HEK293 (cell line): ENCODE measurements around the gene PASK.
"Not testable (repeated sequence)": the region's sequence is repeated elsewhere in the genome, so short reads cannot be mapped to it uniquely, and the experiment has no call there.

Experiments used
- CTCF ChIA-PET: fragments of 350-600 bp; formaldehyde crosslinking; extraction: SDS; loops from one replicate; lab custom pipeline; 2021; ENCODE audit warnings: antibody characterized with exemption; lab: Yijun Ruan, JAX
- POLR2A ChIA-PET: fragments of 300-600 bp; formaldehyde crosslinking; extraction: SDS; loops from one replicate; lab custom pipeline; 2020; ENCODE audit warnings: antibody characterized with exemption, inconsistent platforms; lab: Yijun Ruan, JAX
- H3K27ac ChIP-seq: fragments of 200-500 bp; sonication (Bioruptor generic); 2 replicates; pipeline ENCODE4 v1.5.1; 2014; ENCODE audit warnings: low read depth, low read length, control low read depth, inconsistent platforms; ENCODE audit errors: extremely low read depth
- H3K36me3 ChIP-seq, 2 experiments: fragments of 200-500 bp in 1 of 2; sonication (Bioruptor generic) in 1 of 2; 1 replicate in 1 of 2; 2 replicates in 1 of 2; pipeline ENCODE4 v1.5.1; 2014 to 2017; ENCODE audit warnings: inconsistent platforms in 2 of 2, low read length in 2 of 2; ENCODE audit not compliant: control insufficient read depth in 2 of 2, insufficient read depth in 1 of 2
- H3K4me1 ChIP-seq: fragments of 200-500 bp; sonication (Bioruptor generic); 2 replicates; pipeline ENCODE4 v1.5.1; 2014; ENCODE audit warnings: mild to moderate bottlenecking, low read length, inconsistent platforms; ENCODE audit not compliant: control insufficient read depth, insufficient read depth
- H3K4me3 ChIP-seq: 2 replicates; pipeline ENCODE4 v1.5.1; 2011; ENCODE audit warnings: low read depth, mild to moderate bottlenecking, control low read depth, low read length, moderate library complexity
- H3K9me3 ChIP-seq: fragments of 200-500 bp; sonication (Bioruptor generic); 2 replicates; pipeline ENCODE4 v1.5.1; 2014; ENCODE audit warnings: low read depth, low read length, inconsistent platforms; ENCODE audit not compliant: control insufficient read depth, insufficient read depth
- GFI1B ChIP-seq: fragments of 450-650 bp; formaldehyde crosslinking; IDR thresholded peaks from 2 replicates; pipeline ENCODE4 v1.5.1; 2016; ENCODE audit warnings: missing biosample characterization, missing genetic modification characterization
- TCF7L2 ChIP-seq: IDR thresholded peaks from 2 replicates; pipeline ENCODE4 v1.6.1; 2011; ENCODE audit warnings: low read depth, mild to moderate bottlenecking, inconsistent platforms, low read length, moderate library complexity, borderline replicate concordance
- TRIM28 ChIP-seq: IDR thresholded peaks from 2 replicates; pipeline ENCODE4 v1.6.1; 2011; ENCODE audit warnings: low read length, control low read depth, borderline replicate concordance
- ZBTB48 ChIP-seq: fragments of 450-650 bp; formaldehyde crosslinking; IDR thresholded peaks from 2 replicates; pipeline ENCODE4 v1.5.1; 2016; ENCODE audit warnings: missing biosample characterization, missing genetic modification characterization
- ZBTB7A ChIP-seq: fragments of 450-650 bp; formaldehyde crosslinking; IDR thresholded peaks from 2 replicates; pipeline ENCODE4 v1.5.1; 2016; ENCODE audit warnings: low read depth, missing biosample characterization, missing genetic modification characterization
- ZIC2 ChIP-seq: fragments of 450-650 bp; formaldehyde crosslinking; IDR thresholded peaks from 2 replicates; pipeline ENCODE4 v1.5.1; 2016; ENCODE audit warnings: missing biosample characterization, missing genetic modification characterization
- ZNF146 ChIP-seq: fragments of 450-650 bp; formaldehyde crosslinking; IDR thresholded peaks from 2 replicates; pipeline ENCODE4 v1.5.1; 2016; ENCODE audit warnings: missing biosample characterization, missing genetic modification characterization
- ZNF16 ChIP-seq: fragments of 450-650 bp; formaldehyde crosslinking; IDR thresholded peaks from 2 replicates; pipeline ENCODE4 v1.5.1; 2016; ENCODE audit warnings: low read depth, missing biosample characterization, missing genetic modification characterization
- ZNF169 ChIP-seq: fragments of 450-650 bp; formaldehyde crosslinking; IDR thresholded peaks from 2 replicates; pipeline ENCODE4 v1.5.1; 2016; ENCODE audit warnings: missing biosample characterization, missing genetic modification characterization
- ZNF280C ChIP-seq: fragments of 450-650 bp; formaldehyde crosslinking; IDR thresholded peaks from 2 replicates; pipeline ENCODE4 v1.5.1; 2016; ENCODE audit warnings: missing biosample characterization, missing genetic modification characterization
- ZNF366 ChIP-seq: fragments of 450-650 bp; formaldehyde crosslinking; conservative IDR thresholded peaks from 2 replicates; pipeline ENCODE4 v1.5.1; 2016; ENCODE audit warnings: missing biosample characterization, missing genetic modification characterization
- ZNF416 ChIP-seq: fragments of 450-650 bp; formaldehyde crosslinking; IDR thresholded peaks from 2 replicates; pipeline ENCODE4 v1.5.1; 2016; ENCODE audit warnings: missing biosample characterization, missing genetic modification characterization
- ZNF473 ChIP-seq: fragments of 450-650 bp; formaldehyde crosslinking; IDR thresholded peaks from 2 replicates; pipeline ENCODE4 v1.5.1; 2017; ENCODE audit warnings: missing biosample characterization, missing genetic modification characterization
- ZNF501 ChIP-seq: fragments of 450-650 bp; formaldehyde crosslinking; IDR thresholded peaks from 2 replicates; pipeline ENCODE4 v1.5.1; 2016; ENCODE audit warnings: missing biosample characterization, missing genetic modification characterization
- ZNF514 ChIP-seq: fragments of 450-650 bp; formaldehyde crosslinking; IDR thresholded peaks from 2 replicates; pipeline ENCODE4 v1.5.1; 2016; ENCODE audit warnings: missing biosample characterization, missing genetic modification characterization
- ZNF558 ChIP-seq: fragments of 450-650 bp; formaldehyde crosslinking; IDR thresholded peaks from 2 replicates; pipeline ENCODE4 v1.5.1; 2016; ENCODE audit warnings: missing biosample characterization, missing genetic modification characterization
- ZNF621 ChIP-seq: fragments of 450-650 bp; formaldehyde crosslinking; IDR thresholded peaks from 2 replicates; pipeline ENCODE4 v1.5.1; 2017; ENCODE audit warnings: missing biosample characterization, missing genetic modification characterization
- ZNF660 ChIP-seq: fragments of 450-650 bp; IDR thresholded peaks from 2 replicates; pipeline ENCODE4 v1.5.1; 2018; ENCODE audit warnings: missing biosample characterization, mild to moderate bottlenecking, missing genetic modification characterization
- ZNF747 ChIP-seq: fragments of 450-650 bp; formaldehyde crosslinking; IDR thresholded peaks from 2 replicates; pipeline ENCODE4 v1.5.1; 2016; ENCODE audit warnings: missing biosample characterization, missing genetic modification characterization
- ZNF768 ChIP-seq: fragments of 450-650 bp; formaldehyde crosslinking; IDR thresholded peaks from 2 replicates; pipeline ENCODE4 v1.5.1; 2018; ENCODE audit warnings: missing biosample characterization, mild to moderate bottlenecking, missing genetic modification characterization
- ZNF843 ChIP-seq: fragments of 450-650 bp; formaldehyde crosslinking; IDR thresholded peaks from 2 replicates; pipeline ENCODE4 v1.5.1; 2016; ENCODE audit warnings: missing biosample characterization, missing genetic modification characterization
- ZSCAN16 ChIP-seq: fragments of 450-650 bp; formaldehyde crosslinking; IDR thresholded peaks from 2 replicates; pipeline ENCODE4 v1.5.1; 2016; ENCODE audit warnings: missing biosample characterization, missing genetic modification characterization
- ZXDB ChIP-seq: fragments of 450-650 bp; formaldehyde crosslinking; IDR thresholded peaks from 2 replicates; pipeline ENCODE4 v1.5.1; 2016; ENCODE audit warnings: missing biosample characterization, missing genetic modification characterization
- TF ChIP-seq, protein P1 (sequence below): fragments of 450-650 bp; formaldehyde crosslinking; IDR thresholded peaks from 2 replicates; pipeline ENCODE4 v1.5.1; 2016; ENCODE audit warnings: missing biosample characterization, missing genetic modification characterization
- TF ChIP-seq, protein P2 (sequence below): fragments of 450-650 bp; formaldehyde crosslinking; IDR thresholded peaks from 2 replicates; pipeline ENCODE4 v1.5.1; 2016; ENCODE audit warnings: missing biosample characterization, missing genetic modification characterization

Gene PASK

DNA sequence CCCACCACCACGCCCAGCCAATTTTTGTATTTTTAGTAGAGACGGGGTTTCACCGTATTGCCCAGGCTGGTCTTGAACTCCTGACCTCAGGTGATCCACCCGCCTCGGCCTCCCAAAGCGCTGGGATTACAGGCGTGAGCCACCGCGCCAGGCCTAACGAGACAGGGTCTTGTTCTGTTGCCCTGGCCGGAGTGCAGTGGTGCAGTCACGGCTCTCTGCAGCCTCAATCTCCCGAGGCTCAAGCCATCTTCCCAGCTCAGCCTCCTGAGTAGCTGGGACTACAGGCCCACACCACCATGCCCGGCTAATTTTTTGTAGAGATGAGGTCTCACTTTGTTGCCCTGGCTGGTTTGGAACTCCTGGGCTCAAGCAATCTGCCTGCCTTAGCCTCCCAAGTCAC, 48.0 kb upstream of the PASK start:
- H3K4me1 ChIP-seq, H3K36me3 ChIP-seq, H3K4me3 ChIP-seq, H3K9me3 ChIP-seq, H3K27ac ChIP-seq, CTCF ChIA-PET: not testable (repeated sequence)
- POLR2A ChIA-PET: interaction anchor here (0.8 kb wide), 1 partner anchor 85 kb away, joined by 7 read pairs; no protein-coding TSS in a partner anchor

DNA sequence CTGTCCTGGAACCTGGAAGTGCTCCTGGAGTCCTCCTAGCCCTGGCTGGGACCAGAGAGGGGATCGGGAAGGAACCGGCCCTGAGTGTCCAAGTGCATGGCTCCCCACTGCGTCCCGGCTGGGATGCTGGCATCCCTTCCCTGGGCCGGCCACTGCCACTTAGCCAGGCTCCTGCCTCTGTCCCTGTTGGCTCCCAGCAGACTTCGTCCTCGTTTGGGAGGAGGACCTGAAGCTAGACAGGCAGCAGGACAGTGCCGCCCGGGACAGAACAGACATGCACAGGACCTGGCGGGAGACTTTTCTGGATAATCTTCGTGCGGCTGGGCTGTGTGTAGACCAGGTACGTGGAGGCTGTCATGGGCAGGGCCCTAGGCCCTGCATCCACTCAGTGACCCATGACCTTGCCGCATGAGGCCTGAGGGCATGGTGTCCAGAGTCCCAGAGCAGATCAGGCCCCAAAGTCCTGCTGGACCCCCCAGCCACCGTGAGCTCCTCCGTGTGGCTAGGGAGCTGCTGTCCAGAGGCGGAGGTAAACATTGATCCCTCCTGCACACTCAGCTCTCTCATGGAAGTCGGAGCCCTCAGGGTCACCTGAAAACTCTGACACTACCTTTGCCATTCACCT, 46.3 kb upstream of the PASK start:
- H3K4me1 ChIP-seq: no peaks in the 10 kb centered on the region
- no peak for TF ChIP-seq ZIC2 (tag by site-specific recombination)
- no peak for TF ChIP-seq ZNF514
- TF ChIP-seq ZNF146 (tag by site-specific recombination): no peak
- TF ChIP-seq ZXDB (tag by site-specific recombination): no peak
- TF ChIP-seq ZNF660 (tag by site-specific recombination): no peak
- TF ChIP-seq ZNF558 (tag by site-specific recombination): no peak
- no peak for TF ChIP-seq ZBTB7A
- TF ChIP-seq ZNF501 (tag by site-specific recombination): no peak
- no peak for TF ChIP-seq ZNF16
- no peak for TF ChIP-seq ZNF280C (tag by site-specific recombination)
- TF ChIP-seq ZSCAN16 (tag by site-specific recombination): no peak
- TF ChIP-seq TRIM28: no peak
- no peak for TF ChIP-seq ZNF843 (tag by site-specific recombination)
- TF ChIP-seq, protein P1, sequence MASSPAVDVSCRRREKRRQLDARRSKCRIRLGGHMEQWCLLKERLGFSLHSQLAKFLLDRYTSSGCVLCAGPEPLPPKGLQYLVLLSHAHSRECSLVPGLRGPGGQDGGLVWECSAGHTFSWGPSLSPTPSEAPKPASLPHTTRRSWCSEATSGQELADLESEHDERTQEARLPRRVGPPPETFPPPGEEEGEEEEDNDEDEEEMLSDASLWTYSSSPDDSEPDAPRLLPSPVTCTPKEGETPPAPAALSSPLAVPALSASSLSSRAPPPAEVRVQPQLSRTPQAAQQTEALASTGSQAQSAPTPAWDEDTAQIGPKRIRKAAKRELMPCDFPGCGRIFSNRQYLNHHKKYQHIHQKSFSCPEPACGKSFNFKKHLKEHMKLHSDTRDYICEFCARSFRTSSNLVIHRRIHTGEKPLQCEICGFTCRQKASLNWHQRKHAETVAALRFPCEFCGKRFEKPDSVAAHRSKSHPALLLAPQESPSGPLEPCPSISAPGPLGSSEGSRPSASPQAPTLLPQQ (tag by site-specific recombination): no peak
- TF ChIP-seq ZNF768 (tag by site-specific recombination): no peak
- TF ChIP-seq ZNF747: no peak
- no peak for TF ChIP-seq ZBTB48 (tag by site-specific recombination)
- no peaks in the 10 kb centered on the region for H3K36me3 ChIP-seq
- H3K27ac ChIP-seq: no peak overlapping the region
- H3K4me3 ChIP-seq: no peak overlapping the region
- no peaks in the 10 kb centered on the region for H3K9me3 ChIP-seq
- POLR2A ChIA-PET: no interaction called here
- CTCF ChIA-PET: interaction anchor here (0.7 kb wide), 1 partner anchor 23 kb away, joined by 4 read pairs; no protein-coding TSS in a partner anchor

DNA sequence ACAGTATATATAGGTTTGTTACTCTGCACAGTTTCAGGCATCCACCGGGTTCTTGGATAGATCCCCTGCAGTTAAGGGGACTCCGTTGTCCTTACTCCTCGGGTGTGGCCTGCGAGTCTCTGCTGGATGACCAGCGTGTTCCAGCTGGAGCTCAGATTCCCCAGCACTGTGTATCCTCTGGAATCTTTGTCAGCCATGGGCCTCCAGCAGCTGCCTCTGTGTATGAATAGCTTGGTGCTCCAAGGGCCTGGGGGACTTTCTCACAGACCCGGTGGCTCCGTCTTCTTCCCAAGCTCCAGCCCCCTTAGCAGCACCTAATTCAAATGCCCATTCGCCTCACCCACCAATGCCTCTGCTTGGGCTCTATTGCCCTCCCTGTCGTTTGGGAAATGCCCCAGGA, 45.5 kb upstream of the PASK start:
- ChIA-PET CTCF (interaction anchor here (0.6 to 0.7 kb wide), 2 partner anchors 24 to 156 kb away, joined by 4 read pairs; no protein-coding TSS in a partner anchor), POLR2A (no interaction called here)
- Histone ChIP-seq H3K4me1 (no peaks in the 10 kb centered on the region), H3K4me3 (no peak overlapping the region), H3K9me3 (no peaks in the 10 kb centered on the region), H3K36me3 (no peaks in the 10 kb centered on the region), H3K27ac (no peak overlapping the region)
- TF ChIP-seq, protein P2, sequence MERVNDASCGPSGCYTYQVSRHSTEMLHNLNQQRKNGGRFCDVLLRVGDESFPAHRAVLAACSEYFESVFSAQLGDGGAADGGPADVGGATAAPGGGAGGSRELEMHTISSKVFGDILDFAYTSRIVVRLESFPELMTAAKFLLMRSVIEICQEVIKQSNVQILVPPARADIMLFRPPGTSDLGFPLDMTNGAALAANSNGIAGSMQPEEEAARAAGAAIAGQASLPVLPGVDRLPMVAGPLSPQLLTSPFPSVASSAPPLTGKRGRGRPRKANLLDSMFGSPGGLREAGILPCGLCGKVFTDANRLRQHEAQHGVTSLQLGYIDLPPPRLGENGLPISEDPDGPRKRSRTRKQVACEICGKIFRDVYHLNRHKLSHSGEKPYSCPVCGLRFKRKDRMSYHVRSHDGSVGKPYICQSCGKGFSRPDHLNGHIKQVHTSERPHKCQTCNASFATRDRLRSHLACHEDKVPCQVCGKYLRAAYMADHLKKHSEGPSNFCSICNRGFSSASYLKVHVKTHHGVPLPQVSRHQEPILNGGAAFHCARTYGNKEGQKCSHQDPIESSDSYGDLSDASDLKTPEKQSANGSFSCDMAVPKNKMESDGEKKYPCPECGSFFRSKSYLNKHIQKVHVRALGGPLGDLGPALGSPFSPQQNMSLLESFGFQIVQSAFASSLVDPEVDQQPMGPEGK: no peak
- TF ChIP-seq GFI1B (tag by site-specific recombination): no peak
- no peak for TF ChIP-seq TCF7L2
- no peak for TF ChIP-seq ZNF366 (tag by site-specific recombination)
- no peak for TF ChIP-seq ZIC2 (tag by site-specific recombination)
- TF ChIP-seq ZNF473 (tag by site-specific recombination): no peak
- no peak for TF ChIP-seq ZNF169
- TF ChIP-seq ZNF416 (tag by site-specific recombination): no peak
- no peak for TF ChIP-seq ZNF621
